ENCODE results near the gene EPM2A. TPM values are rescaled to one million over a fixed set of nuclear protein-coding genes. Genes with fewer than 3 reads are reported as not detected.

Gene EPM2A
- total and polyA plus RNA-seq, 2 of the 4 experiments (the other 2 are of a cell fraction): 2.1 to 4.5 TPM

- 100% methylated on average over 2 of the region's 5 CpGs; no CpG with 5 or more reads in 1 of the 2 experiments for WGBS, 2 experiments (ENCODE audit: extremely low coverage in 2 of 2, insufficient read length in 1 of 2)
- in situ Hi-C loops (cut with MboI; ENCODE audit: low sequenced_read_pairs) (no loop called here), dilution Hi-C loops (cut with HindIII; ENCODE audit: low sequenced_read_pairs, unreplicated experiment) (no loop called here), intact Hi-C loops (cut with micrococcal nuclease) (no loop called here)
- H4K91ac ChIP-seq (ENCODE audit: insufficient read depth, low read depth, low read length): no peak overlapping the region
- H3K23ac ChIP-seq (ENCODE audit: low read depth, low read length): no peak overlapping the region
- ATAC-seq (ENCODE audit: low read depth) (no peak), DNase-seq (no peak)
- H4K20me1 ChIP-seq (ENCODE audit: insufficient read depth, low read length): no peaks in the 10 kb centered on the region
- no peak overlapping the region for H2BK5ac ChIP-seq (ENCODE audit: low read depth, low read length, poor library complexity, severe bottlenecking)
- H2BK20ac ChIP-seq (ENCODE audit: low read depth, low read length): no peak overlapping the region
- H3K4ac ChIP-seq (ENCODE audit: low read depth, low read length): no peak overlapping the region
- no peak overlapping the region for H3K27ac ChIP-seq (ENCODE audit: insufficient read depth, low read length)
- no peaks in the 10 kb centered on the region for H3K4me1 ChIP-seq (ENCODE audit: control insufficient read depth, insufficient read depth, low read length)
- H3K4me3 ChIP-seq (ENCODE audit: insufficient read depth, low read depth, low read length): no peak overlapping the region
- no peak overlapping the region for H3K9ac ChIP-seq (ENCODE audit: low read depth, low read length)
- H2AK9ac ChIP-seq (replicated peaks; ENCODE audit: low read depth, low read length, poor library complexity): no peak overlapping the region
- peaks cover 3% of the 10 kb centered on the region for H3K9me1 ChIP-seq (ENCODE audit: insufficient read depth, low read length)
- H4K8ac ChIP-seq (ENCODE audit: low read depth in 2 of 2, low read length in 2 of 2): no peak overlapping the region
- no TSS peak for BruUV-seq (replicated peaks)
- POLR2A ChIA-PET (ENCODE audit: unreplicated experiment): no interaction called here
- peaks cover 4 to 7% of the 10 kb centered on the region in 2 experiments; a peak in 1 of 4 replicates for H3K79me1 ChIP-seq (ENCODE audit: low read depth in 1 of 2, low read length in 2 of 2)
- H4K5ac ChIP-seq (ENCODE audit: low read depth, low read length): no peak overlapping the region
- no peak overlapping the region for H3K18ac ChIP-seq (ENCODE audit: low read depth, low read length)
- H3K36me3 ChIP-seq (ENCODE audit: control insufficient read depth, insufficient read depth, low read length): peaks cover 3% of the 10 kb centered on the region; the same call in 1 of the 2 replicates
- no peak overlapping the region for H3K14ac ChIP-seq (replicated peaks; ENCODE audit: low read depth, low read length)
- H2BK15ac ChIP-seq (ENCODE audit: low read depth, low read length): no peak overlapping the region
- CTCF ChIA-PET: no interaction called here
- H2BK120ac ChIP-seq (ENCODE audit: low read depth, low read length): no peak overlapping the region
- no peak for TF ChIP-seq NFE2L2 (IDR thresholded peaks at IDR 0.05; ENCODE audit: low read depth, low read length)
- TF ChIP-seq RCOR1 (IDR thresholded peaks at IDR 0.05; ENCODE audit: insufficient replicate concordance, low read length): no peak
- TF ChIP-seq MAZ (IDR thresholded peaks at IDR 0.05; ENCODE audit: borderline replicate concordance, low read depth, low read length): no peak
- TF ChIP-seq CEBPB (IDR thresholded peaks at IDR 0.05; ENCODE audit: low read depth, low read length): no peak
- no peak for TF ChIP-seq FOS (IDR thresholded peaks at IDR 0.05; ENCODE audit: low read depth, low read length)
- TF ChIP-seq CTCF (conservative IDR thresholded peaks at IDR 0.05; ENCODE audit: low read depth, low read length): no peak
- TF ChIP-seq, protein P1, sequence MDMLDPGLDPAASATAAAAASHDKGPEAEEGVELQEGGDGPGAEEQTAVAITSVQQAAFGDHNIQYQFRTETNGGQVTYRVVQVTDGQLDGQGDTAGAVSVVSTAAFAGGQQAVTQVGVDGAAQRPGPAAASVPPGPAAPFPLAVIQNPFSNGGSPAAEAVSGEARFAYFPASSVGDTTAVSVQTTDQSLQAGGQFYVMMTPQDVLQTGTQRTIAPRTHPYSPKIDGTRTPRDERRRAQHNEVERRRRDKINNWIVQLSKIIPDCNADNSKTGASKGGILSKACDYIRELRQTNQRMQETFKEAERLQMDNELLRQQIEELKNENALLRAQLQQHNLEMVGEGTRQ (IDR thresholded peaks at IDR 0.05; ENCODE audit: low read depth, low read length): no peak
- no peak for TF ChIP-seq ELK1 (IDR thresholded peaks at IDR 0.05; ENCODE audit: borderline replicate concordance, low read depth, low read length)
- no peak for TF ChIP-seq RAD21 (IDR thresholded peaks at IDR 0.05; ENCODE audit: low read length)
- TF ChIP-seq CHD1 (IDR thresholded peaks at IDR 0.05; ENCODE audit: low read depth, low read length): no peak
- TF ChIP-seq RFX5 (IDR thresholded peaks at IDR 0.05; ENCODE audit: low read depth, low read length): no peak
- no peak for TF ChIP-seq MXI1 (IDR thresholded peaks at IDR 0.05; ENCODE audit: borderline replicate concordance, low read depth, low read length)
- H3K56ac ChIP-seq (ENCODE audit: extremely low read depth, insufficient read depth, low read length): no peak overlapping the region
- H3K9me3 ChIP-seq (ENCODE audit: control insufficient read depth, insufficient read depth, low read length): no peaks in the 10 kb centered on the region; the same call in 1 of the 2 replicates
- no peaks in the 10 kb centered on the region for H3K27me3 ChIP-seq (ENCODE audit: control insufficient read depth, insufficient read depth, low read length)
- no peak overlapping the region for H2AK5ac ChIP-seq (ENCODE audit: low read depth, low read length)
- no peak overlapping the region for H2AFZ ChIP-seq (replicated peaks; ENCODE audit: low read length, poor library complexity)
- no peak overlapping the region for H3K4me2 ChIP-seq (ENCODE audit: low read depth, low read length)
These were observed 48.5 kb upstream of the EPM2A start for GRCh38 chr6:145783796-145784195.
